Psoas muscle (tissue), 8 donors: ENCODE results near the gene ZNHIT1. TPM values are rescaled to one million over a fixed set of nuclear protein-coding genes. Genes with fewer than 3 reads are reported as not detected.
"Not testable (repeated sequence)": the region's sequence is repeated elsewhere in the genome, so short reads cannot be mapped to it uniquely, and the experiment has no call there.

ENCODE experiments used
- ATAC-seq, 4 donors: fragments of 200-7000 bp; cut with Tn5 transposase; one replicate each; pipeline ENCODE4 v1.9.1; 2020; ENCODE audit warnings: moderate library complexity in 3 of 4, mild to moderate bottlenecking in 2 of 4
- DNase-seq, 2 donors: peaks; one replicate each; pipeline ENCODE4 v3.0.0-alpha.2; 2020
- H3K27ac ChIP-seq: fragments of 200-600 bp; one replicate; pipeline ENCODE4 v1.8.0; 2022
- H3K27me3 ChIP-seq, 3 donors: fragments of 200-600 bp in 1 of 3; one replicate each; pipeline versions ENCODE4 v1.6.1 to v1.8.0; 2013 to 2022; ENCODE audit warnings: low read length in 2 of 3, mild to moderate bottlenecking in 2 of 3, moderate library complexity in 1 of 3; ENCODE audit not compliant: insufficient read depth in 3 of 3
- H3K36me3 ChIP-seq, 2 donors: fragments of 200-600 bp in 1 of 2; one replicate each; pipeline versions ENCODE4 v1.6.1 to v1.8.0; 2013 to 2022; ENCODE audit warnings: low read depth in 1 of 2, mild to moderate bottlenecking in 1 of 2, moderate library complexity in 1 of 2; ENCODE audit not compliant: insufficient read depth in 1 of 2
- H3K4me1 ChIP-seq: fragments of 200-600 bp; one replicate; pipeline ENCODE4 v1.8.0; 2022
- H3K4me3 ChIP-seq: fragments of 200-600 bp; one replicate; pipeline ENCODE4 v1.8.0; 2022; ENCODE audit warnings: mild to moderate bottlenecking
- H3K9me3 ChIP-seq: fragments of 200-600 bp; one replicate; pipeline ENCODE4 v1.8.0; 2022
- CTCF ChIP-seq: fragments of 200-600 bp; IDR thresholded peaks from one replicate; pipeline ENCODE4 v1.8.0; 2022; ENCODE audit warnings: antibody characterized with exemption
- WGBS, 3 donors: extraction: QIAGEN DNeasy Blood & Tissue Kit; methylation state at CpG; one replicate each; pipeline versions ENCODE4 v1.1.6 to v1.1.7; 2013; 5-methylcytosine and 5-hydroxymethylcytosine counted together
- intact Hi-C, 2 donors: fragments of 100-400 bp; cut with DNase I; formaldehyde crosslinking; loops; one replicate each; pipeline versions ENCODE4 v1.11.0 to v1.14.2; 2022
- polyA plus RNA-seq, 3 donors: library from polyadenylated mRNA; stranded (reverse); fragments of 200-250 nt; gene quantifications; one replicate each; pipeline ENCODE4 v1.2.3, GENCODE V29; 2013
- total RNA-seq, 4 donors: library from RNA; stranded (reverse); fragmentation: NEBNext Ultra II Directional in 2 of 4; extraction: Animal tissue kit (Norgen Biotek cat#: 25700) in 2 of 4; gene quantifications; one replicate each; pipeline versions ENCODE4 v1.2.1 to v1.2.4, GENCODE V29; 2021 to 2023
- donor health status: healthy with polysubstance abuse.
- donor health status: DM: no; HTN: no; CAD: no; lungs with moderate emphysema.
- donor health status: Bipolar disorder and iron deficiency.
- donor health status: healthy.
- donor health status: DM: yes; HTN: yes; CAD: no.
- donor health status: DM: no; HTN: no; CAD: no.
- donor health status: DM: no; HTN: no; CAD: no.
- donor health status: DM: yes; HTN: yes; CAD: no.

The ZNHIT1 gene
- total and polyA plus RNA-seq, 7 donors: 40.8 to 89.5 (median 58.1) TPM

- Histone ChIP-seq H3K4me3 (peak within 1 kb of the TSS; percentile 25), H3K36me3 (peaks cover under 1 to 3% of the 10 kb centered on the region in 2 donors), H3K4me1 (peaks cover 6% of the 10 kb centered on the region), H3K9me3 (no peaks in the 10 kb centered on the region), H3K27ac (no peak within 1 kb of the TSS), H3K27me3 (peaks cover 0 to 61% (median 18%) of the 10 kb centered on the region in 3 donors)
- no peak for ATAC-seq
- no peak for TF ChIP-seq CTCF
- intact Hi-C loops: no loop called here
- WGBS, 3 donors: 31 to 33% (median 32%) methylated on average over 21 of the region's 21 CpGs
- no peak for DNase-seq
These were observed 16.9 kb upstream of the ZNHIT1 start, which contains the start of gene MOGAT3 for GRCh38 chr7:101200862-101201599. TSS of gene MOGAT3 (minus strand) at chr7:101201036. CDS start at chr7:101200854, 182 bp downstream.

- H3K27ac ChIP-seq: no peak overlapping the region
- ATAC-seq (peak in 1 of 4 donors; percentile 32), DNase-seq (no peak)
- H3K9me3 ChIP-seq: no peaks in the 10 kb centered on the region
- no peak for TF ChIP-seq CTCF
- WGBS, 3 donors: 5 to 7% (median 7%) methylated on average over 49 to 75 of the region's 75 CpGs
- H3K36me3 ChIP-seq: peaks cover 4 to 11% of the 10 kb centered on the region in 2 donors
- peaks cover 6% of the 10 kb centered on the region for H3K4me1 ChIP-seq
- intact Hi-C loops: no loop called here
- H3K4me3 ChIP-seq: peak overlapping the region; percentile 25
- peaks cover 0 to 54% (median 18%) of the 10 kb centered on the region in 3 donors for H3K27me3 ChIP-seq
These were observed 16.0 kb upstream of the ZNHIT1 start for GRCh38 chr7:101201695-101202602.

- peaks cover 0 to 48% (median 18%) of the 10 kb centered on the region in 3 donors for H3K27me3 ChIP-seq
- ATAC-seq (no peak), DNase-seq (no peak)
- H3K36me3 ChIP-seq: peaks cover 4 to 11% of the 10 kb centered on the region in 2 donors
- H3K9me3 ChIP-seq: no peaks in the 10 kb centered on the region
- WGBS, 3 donors: 83 to 86% (median 84%) methylated on average over 5 of the region's 5 CpGs
- no peak for TF ChIP-seq CTCF
- H3K4me3 ChIP-seq: no peak overlapping the region
- H3K4me1 ChIP-seq: peaks cover 6% of the 10 kb centered on the region
- H3K27ac ChIP-seq: no peak overlapping the region
- intact Hi-C loops: no loop called here
These were observed 15.4 kb upstream of the ZNHIT1 start for GRCh38 chr7:101202603-101202918.

GRCh38 chr7:101203740-101204738 lies 13.9 kb upstream of the ZNHIT1 start:
- intact Hi-C loops, DNase-seq, H3K27ac ChIP-seq, H3K9me3 ChIP-seq, H3K4me3 ChIP-seq, ATAC-seq, H3K4me1 ChIP-seq: not testable (repeated sequence)
- peaks cover 4 to 23% of the 10 kb centered on the region in 2 donors for H3K36me3 ChIP-seq
- peaks cover 0 to 35% (median 15%) of the 10 kb centered on the region in 3 donors for H3K27me3 ChIP-seq
- WGBS, 3 donors: 47 to 48% (median 48%) methylated on average over 22 of the region's 22 CpGs
